Gastrocnemius medialis (tissue), 4 donors: Measurements from ENCODE around the gene TRAF1.

Experiments
- CTCF ChIP-seq, 5 experiments: fragments of 450-650 bp in 3 of 5; fragments of 200-600 bp in 2 of 5; sonication (generic) in 2 of 5; IDR thresholded peaks in 4 of 5; conservative IDR thresholded peaks in 1 of 5; 1 replicate in 4 of 5; 2 replicates in 1 of 5; pipeline ENCODE4 v1.5.1; 2016 to 2019; ENCODE audit warnings: antibody characterized with exemption in 5 of 5, mild to moderate bottlenecking in 3 of 5, moderate library complexity in 3 of 5
- POLR2A ChIP-seq, 2 donors: fragments of 450-650 bp; IDR thresholded peaks; one replicate each; pipeline ENCODE4 v1.6.1; 2017; ENCODE audit warnings: antibody characterized with exemption in 2 of 2, mild to moderate bottlenecking in 2 of 2, moderate library complexity in 2 of 2

- TF ChIP-seq CTCF (IDR thresholded peaks at IDR 0.05 in 4 of 5, conservative IDR thresholded peaks at IDR 0.05 in 1 of 5) = no peak
- TF ChIP-seq POLR2A (IDR thresholded peaks at IDR 0.05) = no peak
Observed at GRCh38 chr9:120854596-120855327, 71.8 kb downstream of the TRAF1 start.
